ENCODE measurements around the gene CEBPZ.
"Not testable (repeated sequence)": the region's sequence is repeated elsewhere in the genome, so short reads cannot be mapped to it uniquely, and the experiment has no call there.

The CEBPZ gene

GRCh38 chr2:37219046-37219445 lies 12.3 kb downstream of the CEBPZ start:
- DNase-seq: no peak

GRCh38 chr2:37215250-37215649 lies 16.1 kb downstream of the CEBPZ start:
- DNase-seq: no peak

GRCh38 chr2:37211939-37212338 lies 19.5 kb downstream of the CEBPZ start:
- DNase-seq: no peak

- no peak for DNase-seq
These were observed 20.2 kb downstream of the CEBPZ start for GRCh38 chr2:37211212-37211611.

- not testable (repeated sequence) for DNase-seq
These were observed 24.6 kb downstream of the CEBPZ start for GRCh38 chr2:37206760-37207159.

- DNase-seq: no peak
These were observed 25.6 kb downstream of the CEBPZ start for GRCh38 chr2:37205689-37206341.

GRCh38 chr2:37205071-37205661 lies 26.2 kb downstream of the CEBPZ start:
- DNase-seq: not testable (repeated sequence)

GRCh38 chr2:37203708-37204107 lies 27.7 kb downstream of the CEBPZ start:
- DNase-seq: no peak

GRCh38 chr2:37201766-37202165 lies 29.6 kb downstream of the CEBPZ start:
- DNase-seq: no peak

- DNase-seq: no peak
These were observed 30.2 kb downstream of the CEBPZ start for GRCh38 chr2:37201208-37201607.

GRCh38 chr2:37198681-37199065 lies 32.7 kb downstream of the CEBPZ start:
- no peak for DNase-seq

- peak; percentile 46 to 78 for DNase-seq
These were observed 34.8 kb downstream of the CEBPZ start, which contains the start of gene CEBPZOS for GRCh38 chr2:37196320-37197195. CEBPZOS (plus strand) TSS chr2:37196496; CDS start chr2:37199705, 3,209 bp downstream.

- not testable (repeated sequence) for DNase-seq
These were observed 35.5 kb downstream of the CEBPZ start for GRCh38 chr2:37195862-37196319.

- DNase-seq: no peak
These were observed 38.8 kb downstream of the CEBPZ start for GRCh38 chr2:37192551-37192950.

GRCh38 chr2:37191747-37192146 lies 39.6 kb downstream of the CEBPZ start:
- DNase-seq: no peak

- DNase-seq: no peak
These were observed 40.1 kb downstream of the CEBPZ start for GRCh38 chr2:37191253-37191652.

GRCh38 chr2:37190290-37190689 lies 41.1 kb downstream of the CEBPZ start:
- DNase-seq: no peak

- DNase-seq: no peak
These were observed 41.8 kb downstream of the CEBPZ start for GRCh38 chr2:37189452-37190153.

GRCh38 chr2:37188570-37188969 lies 42.8 kb downstream of the CEBPZ start, which contains the start of gene SULT6B1:
SULT6B1 (minus strand) TSS chr2:37188670; CDS start chr2:37188640, 30 bp downstream.
- no peak for DNase-seq

GRCh38 chr2:37181726-37182684 lies 49.4 kb downstream of the CEBPZ start:
- DNase-seq: no peak

- no peak for DNase-seq
These were observed 50.8 kb downstream of the CEBPZ start for GRCh38 chr2:37180640-37181039.

Data from hippocampal formation (tissue), 2 donors.